ENCODE results near the gene RPH3AL.

GRCh38 chr17:260944-261343, 91.7 kb downstream of the RPH3AL start:
- no peak for TF ChIP-seq EP300 (IDR thresholded peaks at IDR 0.05; ENCODE audit: borderline replicate concordance)
- TF ChIP-seq RAD21 (IDR thresholded peaks at IDR 0.05; ENCODE audit: low read depth), result no peak
- no peak for TF ChIP-seq TAF1 (IDR thresholded peaks at IDR 0.05; ENCODE audit: low read depth)
- TF ChIP-seq MAX (IDR thresholded peaks at IDR 0.05), result no peak
- TF ChIP-seq FOXM1 (IDR thresholded peaks at IDR 0.05; ENCODE audit: borderline replicate concordance, low read depth), result no peak

Data from Ishikawa (cell line).